LNCAP (cell line): ENCODE measurements around the gene SDC1.

Experiments
- CTCF ChIP-seq: fragments of 450-650 bp; IDR thresholded peaks from 2 replicates; pipeline ENCODE4 v1.5.1; 2017; ENCODE audit warnings: mild to moderate bottlenecking

Gene SDC1

GRCh38 chr2:20224716-20225293 lies at the start of gene SDC1:
Gene SDC1, minus strand, starts transcription at chr2:20225130. Its CDS starts 263 bp downstream, at chr2:20224867.
- no peak for TF ChIP-seq CTCF

- TF ChIP-seq CTCF, result no peak
Observed at GRCh38 chr2:20273042-20273441, 48.1 kb upstream of the SDC1 start.

GRCh38 chr2:20267529-20267928 lies 42.6 kb upstream of the SDC1 start:
- TF ChIP-seq CTCF, result no peak

GRCh38 chr2:20264629-20265028 lies 39.7 kb upstream of the SDC1 start:
- TF ChIP-seq CTCF, result no peak

- TF ChIP-seq CTCF, result no peak
Observed at GRCh38 chr2:20257411-20257810, 32.5 kb upstream of the SDC1 start.

- TF ChIP-seq CTCF, result no peak
Observed at GRCh38 chr2:20254731-20255130, 29.8 kb upstream of the SDC1 start.

- TF ChIP-seq CTCF, result no peak
Observed at GRCh38 chr2:20250436-20250835, 25.5 kb upstream of the SDC1 start.

- TF ChIP-seq CTCF, result no peak
Observed at GRCh38 chr2:20249170-20249569, 24.2 kb upstream of the SDC1 start.
